HG02938 (cell line): Measurements from ENCODE around the gene LGALS3.
"Not testable (repeated sequence)": the region's sequence is repeated elsewhere in the genome, so short reads cannot be mapped to it uniquely, and the experiment has no call there.

Experiments used
- ATAC-seq: cut with Tn5 transposase; IDR thresholded peaks from one replicate; pipeline ENCODE4 v1.9.1; 2021; ENCODE audit warnings: mild to moderate bottlenecking, moderate library complexity; ENCODE audit not compliant: unreplicated experiment

The LGALS3 gene

DNA sequence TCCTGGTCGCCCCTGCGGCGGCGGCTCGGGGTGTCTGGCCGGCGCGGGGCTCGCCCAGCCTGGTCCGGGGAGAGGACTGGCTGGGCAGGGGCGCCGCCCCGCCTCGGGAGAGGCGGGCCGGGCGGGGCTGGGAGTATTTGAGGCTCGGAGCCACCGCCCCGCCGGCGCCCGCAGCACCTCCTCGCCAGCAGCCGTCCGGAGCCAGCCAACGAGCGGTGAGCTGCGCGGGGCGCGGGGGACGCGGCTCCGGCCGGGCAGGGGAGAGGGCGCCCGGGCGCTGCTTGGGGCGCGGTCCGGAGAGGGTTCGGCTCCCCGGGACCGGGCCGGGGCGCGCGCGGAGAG is at the start of gene LGALS3:
Gene LGALS3 (plus strand): TSS at position 167 of the 342 bp plus-strand sequence. CDS start 8,122 bp downstream, outside the sequence.
- peak; percentile 38 for ATAC-seq

DNA sequence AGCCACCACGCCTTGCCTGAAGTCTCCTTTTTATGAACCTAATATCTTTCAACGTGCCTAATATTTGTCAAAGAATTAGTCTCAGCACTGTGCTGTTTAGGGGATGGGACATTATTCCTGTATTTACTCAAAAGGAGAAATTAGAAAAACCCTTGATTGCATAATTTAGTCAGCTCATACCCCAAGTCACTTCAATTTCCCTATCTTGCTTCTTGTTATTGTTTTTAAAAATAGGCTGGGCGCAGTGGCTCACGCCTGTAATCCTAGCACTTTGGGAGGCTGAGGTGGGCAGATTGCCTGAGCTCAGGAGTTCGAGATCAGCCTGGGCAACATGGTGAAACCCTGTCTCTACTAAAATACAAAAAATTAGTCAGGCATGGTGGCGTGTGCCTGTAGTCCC is 49.1 kb upstream of the LGALS3 start:
- ATAC-seq, result not testable (repeated sequence)

DNA sequence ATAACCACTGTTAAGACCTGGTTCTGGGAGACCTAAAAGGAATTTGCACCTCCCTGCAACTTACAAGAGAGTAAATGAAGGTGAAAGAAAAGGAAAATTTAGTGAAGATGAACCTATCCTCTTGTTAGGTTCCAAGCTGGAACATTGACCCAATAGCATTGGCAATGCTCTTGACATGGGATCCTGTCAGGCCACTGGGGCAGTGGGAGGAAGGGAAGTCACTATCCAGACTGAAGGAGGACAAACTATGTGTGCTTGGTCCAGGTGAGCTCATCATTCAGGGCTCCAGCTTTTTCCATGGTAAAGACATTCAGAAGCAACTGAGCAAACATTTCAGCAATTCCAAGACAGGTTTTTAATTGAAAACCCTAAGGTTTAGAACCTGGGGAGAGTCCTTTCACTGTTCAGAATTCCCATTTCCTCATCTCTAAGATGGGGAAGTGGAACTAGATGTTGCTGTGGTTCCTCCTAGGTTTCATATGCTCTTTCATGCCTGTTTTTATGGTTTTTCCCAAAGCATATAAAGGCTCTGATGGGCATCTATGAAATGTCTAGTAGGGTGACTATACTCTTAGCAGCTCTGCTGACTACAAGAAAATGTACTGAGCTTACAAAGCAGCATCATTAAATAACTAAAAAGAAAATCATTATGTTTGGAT is 44.5 kb upstream of the LGALS3 start:
- no peak for ATAC-seq

DNA sequence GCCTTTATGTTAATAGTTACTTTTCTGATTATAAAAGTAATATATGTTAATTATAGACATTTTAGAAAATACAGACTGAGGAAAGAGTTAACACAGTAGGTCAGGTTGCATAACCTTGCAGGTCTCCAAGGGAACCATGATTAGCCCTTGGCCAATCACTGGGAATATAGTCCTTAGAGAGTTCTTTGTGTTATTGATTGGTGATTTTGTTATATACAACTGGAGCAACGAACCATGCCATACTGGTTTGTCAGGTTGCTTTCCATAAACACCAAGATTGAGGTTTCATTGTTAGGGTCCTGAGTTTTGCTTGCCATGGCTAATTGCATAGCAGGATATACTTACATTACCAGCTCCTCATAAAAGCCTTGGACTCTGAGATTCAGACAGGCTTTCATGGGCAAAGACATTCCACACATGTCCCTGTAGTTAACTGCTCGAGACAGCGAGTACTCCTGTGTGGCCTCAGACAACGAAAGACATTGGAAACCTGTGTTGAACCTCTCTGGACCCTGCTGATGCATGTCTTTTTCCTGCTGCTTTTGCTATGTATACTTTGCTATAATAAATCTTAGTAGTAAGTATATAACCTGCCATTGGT is 43.9 kb upstream of the LGALS3 start:
- no peak for ATAC-seq

DNA sequence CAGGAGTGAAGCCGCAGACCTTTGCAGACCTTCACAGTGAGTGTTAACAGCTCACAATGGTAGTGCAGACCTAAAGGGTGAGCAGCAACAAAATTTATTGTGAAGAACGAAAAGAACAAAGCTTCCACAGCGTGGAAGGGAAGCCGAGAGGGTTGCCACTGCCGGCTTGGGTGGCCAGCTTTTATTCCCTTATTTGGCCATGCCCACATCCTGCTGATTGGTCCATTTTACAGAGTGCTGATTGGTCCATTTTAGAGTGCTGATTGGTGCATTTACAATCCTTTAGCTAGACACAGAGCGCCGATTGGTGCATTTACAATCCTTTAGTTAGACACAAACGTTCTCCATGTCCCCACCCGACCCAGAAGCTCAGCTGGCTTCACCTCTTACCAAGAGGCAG is 42.1 kb upstream of the LGALS3 start:
- ATAC-seq, result no peak

DNA sequence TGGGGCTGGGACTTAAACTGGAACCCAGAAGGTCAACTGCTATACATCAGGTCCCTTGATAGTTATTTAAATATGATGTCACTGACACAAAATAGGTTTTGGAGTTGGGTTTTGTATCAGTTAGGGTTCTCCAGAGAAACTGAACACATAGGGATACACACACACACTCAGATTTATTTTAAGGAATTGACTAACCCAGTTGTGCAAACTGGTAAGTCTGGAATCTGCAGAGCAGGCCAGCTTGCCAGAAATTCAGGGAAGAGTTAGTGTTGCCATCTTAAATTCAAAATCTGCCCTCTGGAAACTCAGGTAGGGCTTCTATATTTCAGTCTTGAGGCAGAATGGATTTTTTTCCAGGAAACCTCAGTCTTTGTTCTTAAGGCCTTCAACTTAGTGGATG is 40.7 kb upstream of the LGALS3 start:
- ATAC-seq, result no peak

DNA sequence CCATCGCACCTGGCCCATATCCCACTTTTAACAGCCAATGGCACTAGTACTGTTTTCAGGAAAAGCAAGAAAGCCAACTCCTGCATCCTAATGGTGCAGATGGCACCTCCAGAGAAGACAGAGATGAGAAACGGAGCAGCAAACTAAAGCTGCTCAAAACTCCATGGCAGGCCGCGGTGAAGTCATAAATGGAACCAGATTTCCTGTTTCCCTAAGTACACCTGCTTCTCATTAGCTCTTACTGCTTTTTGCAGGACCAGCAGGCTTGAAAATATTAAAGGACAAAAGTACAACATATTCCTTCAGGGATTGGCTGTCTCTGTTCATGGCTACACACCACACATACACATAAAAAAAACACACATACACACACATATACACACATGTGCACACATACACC is 36.7 kb upstream of the LGALS3 start:
- ATAC-seq, result no peak

DNA sequence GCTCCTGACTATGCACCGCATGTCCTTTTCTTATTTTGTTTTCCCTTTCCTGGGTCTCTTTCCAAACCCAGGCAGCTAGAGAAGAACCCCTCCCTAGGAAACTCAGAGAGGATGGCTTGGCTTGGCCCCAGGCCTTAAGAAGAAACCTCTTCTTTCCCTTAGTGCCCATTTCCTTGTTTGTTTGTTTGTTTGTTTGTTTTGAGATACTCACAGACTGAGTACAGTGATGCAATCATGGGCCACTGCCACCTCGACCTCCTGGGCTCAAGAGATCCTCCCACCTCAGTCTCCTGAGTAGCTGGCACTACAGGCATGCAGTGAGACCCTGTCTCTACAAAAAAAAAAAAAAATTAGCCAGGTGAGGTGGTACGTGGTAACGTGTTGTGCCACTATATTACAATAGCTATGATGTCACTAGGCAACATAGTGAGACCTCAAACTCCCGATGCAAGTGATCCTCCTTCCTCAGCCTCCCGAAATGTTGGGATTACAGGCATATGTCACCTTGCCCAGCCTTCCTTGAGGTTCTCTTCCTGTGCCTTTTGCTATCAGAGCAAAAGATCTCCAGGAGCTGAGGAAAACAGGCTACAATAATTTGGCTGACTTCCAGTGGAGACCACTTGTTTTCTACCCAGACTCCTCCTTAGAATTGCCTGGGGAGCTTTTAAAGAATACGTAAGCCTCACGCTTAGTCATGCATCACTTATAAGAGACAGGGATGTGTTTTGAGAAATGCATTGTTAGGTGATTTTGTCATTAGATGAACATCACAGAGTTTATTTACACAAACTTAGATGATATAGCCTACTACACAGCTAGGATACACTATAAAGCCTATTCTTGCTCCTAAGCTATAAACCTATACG is 34.5 kb upstream of the LGALS3 start:
- no peak for ATAC-seq

DNA sequence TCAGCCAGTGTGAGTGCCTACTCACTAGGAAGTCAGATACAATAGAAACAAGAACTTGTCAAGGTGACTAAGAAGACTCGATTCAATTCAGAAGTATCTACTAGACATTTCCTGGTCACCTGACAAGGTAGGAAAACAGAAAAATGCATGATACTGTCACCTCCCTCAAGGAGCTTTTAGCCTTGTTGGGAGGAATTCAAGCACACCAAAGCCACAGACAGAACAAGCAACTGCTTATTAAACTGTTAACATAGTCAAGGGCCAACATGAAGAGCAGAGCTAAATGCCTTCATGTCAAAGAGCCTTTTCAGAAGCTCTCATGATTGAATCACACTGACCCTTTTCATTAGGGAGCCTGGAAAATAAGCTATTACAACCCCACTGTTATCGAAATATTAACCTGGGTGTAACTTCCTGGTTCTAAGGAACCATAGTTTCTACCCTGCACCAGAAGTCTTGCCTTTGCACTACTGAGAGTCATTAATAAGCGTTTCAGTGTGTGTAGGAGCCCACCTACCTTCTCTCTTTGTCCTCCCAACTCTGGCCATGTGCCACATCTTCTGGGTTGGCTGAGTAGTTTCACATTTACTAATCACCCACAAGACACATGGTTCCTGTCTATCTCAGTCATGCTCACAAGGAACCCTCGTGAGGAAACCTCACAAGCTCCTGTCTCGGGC is 31.0 kb upstream of the LGALS3 start:
- ATAC-seq, result peak; percentile 66

DNA sequence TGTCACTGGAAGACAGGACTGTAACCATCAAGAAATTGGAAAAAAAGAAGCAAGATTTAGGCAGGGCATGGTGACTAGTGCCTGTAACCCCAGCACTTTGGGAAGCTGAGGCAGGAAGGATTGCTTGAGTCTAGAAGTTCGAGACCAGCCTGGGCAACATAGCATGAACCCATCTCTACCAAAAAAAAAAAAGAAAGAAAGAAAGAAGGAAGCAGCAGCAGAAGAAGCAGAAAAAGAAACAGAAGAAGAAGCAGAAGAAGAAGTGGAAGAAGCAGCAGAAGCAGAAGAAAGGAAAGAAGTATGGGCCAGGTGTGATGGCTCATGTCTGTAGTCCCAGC is 30.5 kb upstream of the LGALS3 start:
- no peak for ATAC-seq

DNA sequence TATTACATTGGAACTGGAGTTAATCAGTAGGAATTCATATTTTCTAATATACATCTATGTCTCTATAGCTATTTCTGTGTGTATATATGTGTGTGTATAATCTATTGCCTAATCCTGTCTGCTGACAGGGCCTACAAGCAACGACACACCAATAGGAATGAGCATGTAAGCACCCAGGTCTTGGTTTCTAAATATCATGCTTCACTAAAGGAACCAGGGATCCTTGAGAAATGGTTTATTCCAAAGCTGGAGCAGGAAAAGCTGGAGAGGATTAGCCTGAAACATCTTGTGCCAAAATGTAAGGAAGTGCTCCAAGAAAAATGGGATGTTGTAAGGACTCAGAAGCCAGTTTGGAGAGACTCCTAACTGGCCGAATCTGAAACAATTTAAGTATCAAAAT is 29.3 kb upstream of the LGALS3 start:
- no peak for ATAC-seq

DNA sequence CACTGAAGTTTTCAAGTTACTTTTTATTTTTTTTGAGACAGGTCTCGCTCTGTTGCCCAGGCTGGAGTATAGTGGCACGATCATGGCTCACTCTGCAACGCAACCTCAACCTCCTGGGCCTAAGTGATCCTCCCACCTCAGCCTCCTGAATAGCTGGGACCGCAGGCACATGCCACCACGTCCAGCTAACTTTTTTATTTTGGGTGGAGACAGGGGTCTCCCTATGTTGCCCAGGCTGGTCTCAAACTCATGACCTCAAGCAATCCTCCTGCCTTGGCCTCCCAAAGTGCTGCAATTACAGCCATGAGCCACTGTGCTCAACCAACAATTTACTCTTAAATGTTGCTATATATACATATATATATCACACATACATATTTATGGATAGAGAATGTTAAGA is 27.4 kb upstream of the LGALS3 start:
- no peak for ATAC-seq

DNA sequence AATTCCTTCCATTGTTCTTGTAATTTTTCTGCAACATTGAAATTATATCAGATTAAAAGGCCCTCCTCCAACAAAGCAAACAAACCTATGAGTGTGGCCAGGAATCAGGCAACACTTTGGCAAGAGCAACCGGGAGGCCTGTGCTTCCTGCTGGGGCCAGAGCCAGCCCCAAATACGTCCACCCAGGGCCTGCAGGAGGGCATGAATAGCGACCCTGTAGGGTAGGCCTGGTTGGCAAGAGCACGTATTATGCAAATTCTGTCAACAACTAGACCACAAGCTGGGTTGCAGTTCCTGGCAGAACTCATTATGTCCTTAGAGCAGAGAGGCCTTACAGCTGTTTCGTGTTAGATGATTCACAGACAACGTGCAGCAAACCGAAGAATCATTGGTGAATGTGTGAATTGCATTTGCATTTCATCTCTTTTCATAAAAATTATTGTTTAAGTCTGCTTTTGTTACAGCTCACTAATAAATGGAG is 26.9 kb upstream of the LGALS3 start:
- peak; percentile 66 for ATAC-seq

DNA sequence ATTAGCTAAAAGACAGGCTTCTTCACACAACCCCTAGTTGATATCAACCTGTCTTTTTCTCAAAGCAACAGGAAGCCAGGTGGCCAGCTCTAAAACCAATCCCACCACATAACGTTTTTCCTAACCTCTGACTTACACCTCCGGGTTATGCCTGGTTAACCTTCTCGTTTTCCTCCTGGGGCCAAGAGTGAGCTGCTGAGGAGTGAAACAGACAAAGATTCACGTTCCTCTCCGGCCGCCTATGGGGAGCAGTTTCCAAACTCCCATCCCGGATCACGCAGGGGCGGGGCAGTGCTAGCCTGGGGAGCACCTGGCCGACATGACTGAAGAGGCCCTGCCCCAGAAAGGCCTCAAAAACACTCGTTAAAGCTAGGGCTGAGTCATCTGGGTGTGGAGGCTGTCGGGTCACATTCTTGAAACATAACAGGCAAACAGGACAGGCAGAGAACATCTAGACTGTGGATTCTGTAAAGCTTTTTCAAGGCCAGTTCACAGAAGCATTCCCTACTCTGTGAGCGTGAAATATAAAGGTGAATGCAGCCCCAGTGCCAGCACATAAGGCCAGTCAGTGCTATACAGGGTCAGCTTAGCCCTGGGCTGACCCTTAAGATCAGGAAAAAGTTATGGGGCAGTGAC is 25.9 kb upstream of the LGALS3 start:
- peak; percentile 24 for ATAC-seq

DNA sequence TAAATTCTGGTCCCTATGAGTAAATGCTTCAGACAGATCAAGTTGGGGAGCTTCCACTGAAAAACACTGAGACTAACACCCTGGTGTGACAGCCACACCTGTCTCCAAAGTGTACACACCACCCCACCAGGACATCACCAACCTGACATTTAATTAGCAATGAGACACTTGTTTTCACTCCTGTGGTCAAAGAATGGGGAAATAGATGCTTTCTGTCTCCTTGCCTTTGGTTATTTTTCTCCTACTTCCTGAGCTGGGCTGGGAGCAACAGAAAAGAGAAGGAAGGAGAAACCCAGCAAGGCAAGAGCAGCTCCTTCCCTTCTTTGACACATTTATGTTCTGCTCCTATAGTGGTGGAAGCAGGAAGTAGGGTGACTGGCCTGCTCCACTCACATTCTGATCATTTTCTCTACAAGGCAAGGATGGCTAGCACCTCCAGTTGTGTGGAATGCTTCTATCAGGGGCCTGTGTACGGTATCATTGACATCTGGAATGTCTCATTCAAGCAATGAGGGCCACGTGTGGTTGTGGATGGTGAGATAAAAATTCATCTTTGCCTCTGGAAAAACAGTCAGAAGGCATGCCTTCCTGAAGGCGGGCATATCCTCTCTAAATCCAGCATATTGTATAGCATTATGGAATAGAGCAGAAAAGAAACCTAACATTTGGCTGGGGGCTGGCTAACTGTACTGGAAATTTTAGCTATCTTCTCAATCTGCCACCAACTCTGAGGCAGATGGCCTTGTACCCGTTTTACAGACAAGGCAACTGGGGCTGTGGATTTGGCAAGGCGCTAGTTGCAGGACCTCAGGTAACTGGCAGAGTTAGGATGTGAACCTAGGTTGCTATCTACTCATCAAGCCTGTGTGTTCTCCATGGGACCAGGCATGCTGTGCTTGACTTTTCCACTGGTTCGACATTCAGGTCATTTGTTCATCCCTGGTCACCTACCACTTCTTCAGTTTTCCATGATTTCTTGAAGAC is 24.8 kb upstream of the LGALS3 start:
- no peak for ATAC-seq

DNA sequence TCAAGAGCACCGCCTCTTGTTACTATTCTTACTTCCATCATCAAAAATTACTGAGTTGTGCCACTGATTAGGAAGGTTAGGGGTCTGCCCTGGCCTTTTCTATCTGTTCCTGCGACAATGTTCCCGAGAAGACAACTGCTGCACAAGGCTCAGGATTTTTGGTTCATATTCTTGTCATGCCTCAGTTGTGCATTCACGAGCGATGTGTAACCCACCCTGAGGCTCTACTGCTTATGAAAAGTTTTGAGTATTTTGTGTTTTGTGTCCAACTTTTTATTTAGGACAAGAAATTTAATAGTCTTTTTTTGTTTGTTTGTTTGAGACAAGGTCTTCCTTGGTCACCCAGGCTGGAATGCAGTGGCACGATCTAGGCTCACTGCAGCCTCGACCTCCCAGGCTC is 23.1 kb upstream of the LGALS3 start:
- no peak for ATAC-seq

DNA sequence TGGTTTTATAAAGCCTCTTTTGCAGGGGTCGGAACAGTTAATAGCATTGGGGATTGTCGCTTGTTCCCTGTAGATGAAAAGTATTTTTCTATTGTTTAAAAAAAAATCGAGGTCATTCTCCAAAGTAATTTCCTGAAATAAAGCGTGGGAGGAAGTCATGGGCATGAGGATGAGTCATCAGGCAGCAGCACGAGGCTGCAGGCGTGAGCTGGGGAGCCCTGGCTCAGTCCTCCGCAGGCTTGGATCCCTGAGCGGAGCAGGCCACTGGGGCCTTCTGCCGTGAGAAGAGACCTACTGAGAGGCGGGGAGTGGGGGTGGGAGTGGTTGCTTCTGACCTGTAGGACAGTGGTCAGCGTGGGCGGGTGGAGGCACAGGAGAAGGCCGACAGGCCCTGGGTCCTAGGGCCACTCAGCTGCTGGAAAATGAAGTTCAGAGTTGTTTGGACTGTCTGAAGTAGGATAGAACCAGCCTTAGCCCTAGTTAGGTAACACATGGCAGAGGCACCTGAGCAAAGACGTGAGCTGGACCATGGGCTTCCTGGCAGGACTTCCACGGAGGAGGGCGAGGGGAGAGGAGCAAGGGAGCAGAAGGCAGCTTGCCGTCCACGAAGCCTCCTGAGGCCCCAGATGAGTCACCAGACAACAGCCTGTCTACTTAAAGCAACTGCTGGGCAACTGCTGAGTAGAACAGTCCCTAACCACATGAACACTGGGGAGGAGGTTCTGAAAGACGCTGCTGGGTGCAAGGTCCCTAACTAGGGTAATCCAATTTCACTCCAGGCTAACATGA is 21.1 kb upstream of the LGALS3 start:
- ATAC-seq, result no peak

DNA sequence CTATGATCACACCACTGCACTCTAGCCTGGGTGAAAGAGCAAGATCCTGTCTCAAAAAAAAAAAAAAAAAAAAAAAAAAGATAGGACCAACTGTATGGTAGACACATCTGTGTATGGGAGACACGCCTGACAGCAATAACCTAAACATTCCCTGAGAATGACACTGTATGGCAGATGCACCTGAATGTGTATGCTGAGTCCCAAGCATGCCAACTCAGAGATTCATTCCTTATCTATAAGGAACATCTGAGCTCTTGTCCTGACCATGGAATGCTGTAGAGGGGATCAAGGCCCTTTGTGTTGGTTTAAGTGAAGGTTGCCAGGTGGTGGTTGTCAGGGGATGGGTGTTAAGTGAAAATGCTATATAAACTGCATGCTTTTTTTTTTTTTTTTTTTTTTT is 19.2 kb upstream of the LGALS3 start:
- ATAC-seq, result no peak

DNA sequence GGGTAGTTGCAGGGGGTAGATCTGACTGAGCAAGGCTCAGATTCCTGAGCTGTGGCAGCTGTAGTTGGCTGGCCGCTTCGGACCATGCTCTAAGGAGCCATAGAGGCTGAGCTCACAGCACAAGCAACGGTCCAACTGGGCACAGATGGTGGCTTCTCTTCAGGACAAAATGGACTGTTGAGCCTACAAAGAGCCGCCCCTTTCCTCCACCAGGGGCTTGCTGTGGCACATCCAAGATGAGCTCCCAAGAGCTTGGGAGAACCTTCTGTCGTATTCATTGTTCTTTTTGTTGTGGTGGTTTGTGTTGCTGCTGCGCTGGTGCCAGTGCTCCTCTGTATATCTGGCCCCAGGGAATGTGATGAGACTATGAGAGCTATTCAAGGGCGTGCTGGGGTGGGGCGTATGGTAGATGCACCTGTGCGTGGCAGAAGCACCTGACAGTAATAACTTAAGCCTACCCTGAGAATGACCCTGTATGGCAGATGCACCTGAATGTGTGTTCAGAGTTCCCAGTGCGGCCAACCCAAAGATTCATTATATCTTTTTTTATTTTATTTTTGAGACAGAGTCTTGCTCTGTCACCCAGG is 17.8 kb upstream of the LGALS3 start:
- ATAC-seq, result no peak
